GM12875 (cell line): ENCODE results near the gene STRC.
"Not testable (repeated sequence)": the region's sequence is repeated elsewhere in the genome, so short reads cannot be mapped to it uniquely, and the experiment has no call there.

Experiments
- H3K4me3 ChIP-seq: one replicate; pipeline ENCODE4 v1.5.1; 2011; ENCODE audit warnings: low read depth, low read length, control low read depth
- TF ChIP-seq, protein P1 (sequence below): IDR thresholded peaks from 2 replicates; pipeline ENCODE4 v1.5.1; 2011; ENCODE audit warnings: low read depth, mild to moderate bottlenecking, control low read depth, inconsistent platforms, low read length, moderate library complexity, borderline replicate concordance; ENCODE audit not compliant: insufficient read depth

The STRC gene

DNA sequence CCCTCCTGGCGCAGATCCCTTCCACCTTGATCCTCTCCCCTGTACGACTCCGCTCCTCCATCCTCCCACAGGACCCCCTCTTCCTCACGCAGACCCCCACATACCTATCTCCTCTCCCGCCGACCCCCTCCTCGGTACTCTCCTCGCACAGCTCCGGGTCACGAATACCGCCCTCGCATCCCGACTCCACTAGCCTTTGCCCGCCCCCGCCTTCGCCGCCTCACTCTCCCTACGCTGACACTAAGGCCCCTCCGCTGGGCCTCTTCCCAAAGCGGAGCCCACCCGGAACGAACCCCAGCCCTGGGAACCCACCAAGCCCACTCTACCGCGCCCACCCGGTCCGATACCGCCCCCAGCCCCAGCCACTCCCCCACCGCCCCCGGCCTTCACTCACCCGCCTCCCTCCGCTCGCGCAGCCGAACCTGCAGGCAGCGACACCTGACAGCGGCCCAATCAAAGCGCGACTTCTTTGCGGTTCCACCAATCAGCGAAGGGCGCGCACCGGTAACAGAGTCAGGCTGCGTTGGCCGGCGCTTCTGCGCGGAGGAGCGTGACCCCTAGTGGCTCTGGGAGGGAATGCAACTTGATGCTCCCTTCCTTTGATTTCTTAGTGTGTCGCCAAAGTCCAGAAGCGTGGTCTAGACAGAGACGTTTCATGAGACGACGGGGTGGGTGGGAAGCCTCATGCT, 28.7 kb downstream of the STRC start, which contains the start of gene PPIP5K1:
Gene PPIP5K1, minus strand, starts transcription at position 431 of the 689 bp plus-strand sequence. CDS start 5,704 bp downstream, outside the sequence.
- not testable (repeated sequence) for H3K4me3 ChIP-seq

DNA sequence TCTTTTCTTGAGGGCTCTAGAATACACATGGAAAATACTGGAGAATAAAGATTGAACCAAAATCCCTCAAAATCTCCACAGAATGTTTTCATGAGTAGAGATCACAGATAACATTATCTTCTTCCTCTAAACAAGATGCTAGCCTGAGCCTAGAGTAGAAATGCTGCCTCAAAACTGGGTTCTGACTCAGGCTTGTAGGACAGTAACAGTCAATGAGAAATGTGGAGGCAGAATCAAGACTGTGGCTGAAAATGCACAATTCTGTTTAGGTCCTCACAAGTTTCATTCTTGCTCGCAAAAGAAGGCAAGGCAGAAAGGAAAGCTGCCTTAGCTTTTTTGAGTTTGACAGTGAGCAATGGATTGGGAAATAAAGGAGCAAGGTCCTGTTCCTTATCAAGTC, 44.0 kb downstream of the STRC start:
- not testable (repeated sequence) for H3K4me3 ChIP-seq

DNA sequence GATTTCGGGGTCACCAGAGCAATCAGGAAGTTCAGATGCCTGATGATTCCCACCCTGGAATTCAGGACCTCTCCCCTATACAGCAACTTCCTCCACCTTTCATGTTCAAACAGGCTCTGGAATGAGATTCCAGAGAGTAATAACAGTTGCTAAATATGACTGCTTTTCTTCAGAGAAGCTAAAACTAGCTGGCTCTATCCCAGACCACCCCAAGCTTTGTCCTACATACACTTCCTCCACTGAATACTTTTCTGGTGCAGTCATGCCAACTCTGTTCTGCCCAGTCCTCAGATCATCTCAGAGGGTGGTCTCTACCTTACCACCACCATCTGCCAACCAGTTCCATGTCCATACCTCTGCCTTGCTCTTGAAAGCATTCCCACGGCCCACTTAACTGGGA, 52.0 kb downstream of the STRC start:
- H3K4me3 ChIP-seq, result not testable (repeated sequence)

DNA sequence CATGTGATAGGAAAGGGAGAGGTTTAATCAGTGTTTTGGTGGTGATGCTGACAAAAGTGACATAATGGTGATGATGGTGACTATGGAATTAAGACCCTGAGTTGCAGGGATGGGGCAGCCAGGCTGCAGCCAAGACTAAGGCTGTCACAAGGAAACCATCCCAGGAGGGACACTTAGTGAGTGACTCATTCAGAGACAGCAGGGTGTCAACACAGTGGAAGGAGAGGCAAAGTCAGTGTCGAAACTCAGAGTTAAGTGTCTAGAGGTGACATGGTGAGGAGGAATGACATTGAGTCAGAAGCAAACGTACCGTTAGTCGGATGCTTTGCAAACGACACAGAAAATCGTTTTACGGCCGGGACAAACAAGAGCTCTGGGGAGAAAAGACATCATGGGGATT, 54.8 kb downstream of the STRC start:
- not testable (repeated sequence) for H3K4me3 ChIP-seq

DNA sequence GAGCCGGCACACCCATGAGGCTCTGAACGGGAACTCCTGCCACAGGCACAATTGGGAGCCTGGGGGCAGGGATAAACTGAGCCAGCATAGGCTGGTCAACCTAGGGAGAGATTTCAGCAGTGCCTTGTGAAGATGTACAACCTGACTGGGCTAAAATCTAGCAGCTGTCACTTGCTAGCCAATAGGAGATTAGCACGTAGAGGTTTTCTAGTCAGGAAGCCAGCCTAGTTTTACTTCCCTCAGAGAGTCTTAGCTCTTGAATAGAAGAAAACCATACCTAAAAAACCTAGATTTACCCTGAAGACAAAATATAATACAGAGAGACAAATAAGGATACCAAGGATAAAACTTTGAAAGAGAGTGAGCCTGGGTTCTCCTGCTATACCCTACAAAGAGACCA, 55.8 kb downstream of the STRC start:
- not testable (repeated sequence) for H3K4me3 ChIP-seq

DNA sequence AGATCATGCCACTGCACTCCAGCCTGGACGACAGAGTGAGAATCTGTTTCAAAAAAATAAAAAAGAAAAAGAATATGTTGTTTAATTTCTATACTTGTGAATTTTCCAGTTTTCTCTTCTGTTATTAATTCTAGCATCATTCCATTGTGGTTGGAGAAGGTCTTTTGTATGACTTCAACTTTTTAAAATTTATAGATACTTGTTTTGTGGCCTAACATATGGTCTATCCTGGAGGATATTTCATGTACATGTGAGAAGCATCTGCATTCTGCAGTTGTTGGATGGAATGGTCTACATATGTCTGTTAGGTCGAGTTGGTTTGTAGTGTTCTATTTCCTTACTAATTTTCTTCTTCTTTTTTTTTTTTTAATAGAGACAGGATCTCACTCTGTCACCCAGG, 65.6 kb downstream of the STRC start:
- H3K4me3 ChIP-seq, result no peak overlapping the region
- TF ChIP-seq, protein P1, sequence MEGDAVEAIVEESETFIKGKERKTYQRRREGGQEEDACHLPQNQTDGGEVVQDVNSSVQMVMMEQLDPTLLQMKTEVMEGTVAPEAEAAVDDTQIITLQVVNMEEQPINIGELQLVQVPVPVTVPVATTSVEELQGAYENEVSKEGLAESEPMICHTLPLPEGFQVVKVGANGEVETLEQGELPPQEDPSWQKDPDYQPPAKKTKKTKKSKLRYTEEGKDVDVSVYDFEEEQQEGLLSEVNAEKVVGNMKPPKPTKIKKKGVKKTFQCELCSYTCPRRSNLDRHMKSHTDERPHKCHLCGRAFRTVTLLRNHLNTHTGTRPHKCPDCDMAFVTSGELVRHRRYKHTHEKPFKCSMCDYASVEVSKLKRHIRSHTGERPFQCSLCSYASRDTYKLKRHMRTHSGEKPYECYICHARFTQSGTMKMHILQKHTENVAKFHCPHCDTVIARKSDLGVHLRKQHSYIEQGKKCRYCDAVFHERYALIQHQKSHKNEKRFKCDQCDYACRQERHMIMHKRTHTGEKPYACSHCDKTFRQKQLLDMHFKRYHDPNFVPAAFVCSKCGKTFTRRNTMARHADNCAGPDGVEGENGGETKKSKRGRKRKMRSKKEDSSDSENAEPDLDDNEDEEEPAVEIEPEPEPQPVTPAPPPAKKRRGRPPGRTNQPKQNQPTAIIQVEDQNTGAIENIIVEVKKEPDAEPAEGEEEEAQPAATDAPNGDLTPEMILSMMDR, result no peak

DNA sequence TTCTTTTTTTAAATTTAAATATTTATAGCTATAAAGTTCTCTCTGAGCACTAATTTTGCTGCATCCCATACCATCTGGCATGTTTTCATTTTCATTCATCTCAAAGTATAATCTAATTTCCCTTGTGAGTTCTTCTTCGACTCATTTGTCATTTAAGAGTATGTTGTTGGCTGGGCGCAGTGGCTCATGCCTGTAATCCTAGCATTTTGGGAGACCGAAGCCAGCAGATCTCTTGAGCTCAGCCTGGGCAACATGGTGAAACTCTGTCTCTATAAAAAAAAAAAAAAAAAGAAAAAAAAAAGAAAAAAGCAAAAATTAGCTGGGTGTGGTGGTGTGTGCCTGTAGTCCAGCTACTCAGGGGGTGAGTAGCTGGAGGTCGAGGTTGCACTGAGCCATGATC, 66.3 kb downstream of the STRC start:
- TF ChIP-seq, protein P1, result no peak
- H3K4me3 ChIP-seq, result no peak overlapping the region

DNA sequence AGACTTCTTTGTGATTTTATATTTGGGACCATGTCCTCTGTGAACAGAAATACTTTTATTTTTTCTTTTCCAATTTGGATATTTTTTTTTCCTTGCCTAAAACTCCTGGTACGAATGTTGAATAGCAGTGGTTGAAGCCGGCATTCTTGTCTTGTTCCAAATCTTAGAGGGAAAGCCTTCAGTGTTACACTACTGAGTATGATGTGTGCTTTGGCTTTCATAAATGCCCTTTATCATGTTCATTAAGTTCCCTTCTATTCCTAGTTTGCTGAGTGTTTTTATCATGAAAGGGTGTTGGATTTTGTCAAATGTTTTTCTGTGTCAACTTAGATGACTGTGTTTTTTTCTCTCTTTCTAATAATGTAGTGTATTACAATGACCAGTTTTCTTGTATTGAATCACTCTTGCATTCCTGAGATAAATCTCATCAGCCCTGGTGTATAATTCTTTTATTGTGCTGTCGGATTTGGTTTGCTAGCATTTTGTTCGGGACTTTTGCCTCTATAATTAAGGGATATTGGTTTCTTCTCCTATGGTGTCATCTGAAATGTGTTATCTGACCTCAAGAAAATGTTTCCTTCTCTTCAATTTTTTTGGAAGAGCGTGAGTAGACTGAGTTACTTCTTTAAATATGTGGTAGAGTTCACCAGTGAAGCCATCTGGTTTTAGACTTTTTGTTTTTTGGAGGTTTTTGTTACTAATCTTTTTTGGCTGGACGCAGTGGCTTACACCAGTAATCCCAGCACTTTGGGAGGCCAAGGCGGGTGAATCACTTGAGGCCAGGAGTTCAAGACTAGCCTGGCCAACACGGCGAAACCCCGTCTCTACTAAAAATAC, 67.9 kb downstream of the STRC start:
- TF ChIP-seq, protein P1, result no peak
- no peak overlapping the region for H3K4me3 ChIP-seq
